NCI-H460 (cell line): Measurements from ENCODE around the gene TSPAN18. TPM values are rescaled to one million over a fixed set of nuclear protein-coding genes. Genes with fewer than 3 reads are reported as not detected.

Experiments
- DNase-seq: peaks from one replicate; pipeline ENCODE4 v3.0.0-alpha.2; 2016; ENCODE audit warnings: low read depth; ENCODE audit errors: extremely low read depth
- total RNA-seq: library from RNA; depleted of rRNA; stranded (reverse); fragments of >200 nt; shearing (Covaris generic); gene quantifications from 2 replicates; pipeline ENCODE4 v1.2.3, GENCODE V29; 2014

The TSPAN18 gene
- total RNA-seq, 1 experiment from 2014 or later: not detected

- no peak for DNase-seq
These were observed 204.0 kb downstream of the TSPAN18 start for GRCh38 chr11:44930588-44931302.

DNA sequence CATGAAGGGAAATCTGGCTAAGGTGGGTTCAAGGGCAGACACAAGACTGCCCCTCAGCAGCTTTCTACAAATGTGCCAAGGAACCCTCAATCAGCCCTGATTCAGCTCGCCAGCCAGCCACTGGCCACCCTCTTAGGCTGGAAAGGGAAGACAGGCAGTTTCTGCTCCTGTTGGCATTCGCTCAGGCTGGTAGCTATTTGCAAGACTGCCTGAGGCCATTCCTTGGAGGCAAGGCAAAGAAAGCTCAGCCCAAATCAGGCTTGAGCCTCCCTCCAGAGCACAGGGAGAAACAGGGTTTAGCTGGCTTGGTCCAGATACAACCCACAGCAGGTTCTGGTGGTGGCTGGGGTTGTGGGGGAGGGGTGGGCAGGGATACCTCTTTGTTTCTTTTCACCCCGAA, 204.7 kb downstream of the TSPAN18 start:
- DNase-seq: no peak

DNA sequence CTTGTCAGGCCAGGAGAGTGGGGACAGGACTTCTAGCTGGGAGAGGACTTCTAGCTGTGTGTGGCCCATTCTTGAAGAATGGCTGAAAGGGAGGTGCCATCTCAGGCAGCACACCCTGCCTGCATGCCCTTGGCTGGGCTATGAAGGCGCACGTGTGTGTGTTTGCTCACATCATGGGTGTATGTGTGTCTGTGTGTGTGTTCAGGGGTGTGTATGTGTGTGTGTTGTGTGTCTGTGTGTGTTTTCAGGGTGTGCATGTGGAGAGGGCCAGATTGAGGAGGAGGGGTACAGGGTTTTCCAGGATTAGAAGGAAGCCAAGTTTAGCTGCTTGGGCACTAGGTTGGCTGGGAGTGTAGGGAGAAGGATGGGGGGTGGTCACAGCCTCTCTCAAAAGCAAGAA, 207.3 kb downstream of the TSPAN18 start:
- DNase-seq: no peak

DNA sequence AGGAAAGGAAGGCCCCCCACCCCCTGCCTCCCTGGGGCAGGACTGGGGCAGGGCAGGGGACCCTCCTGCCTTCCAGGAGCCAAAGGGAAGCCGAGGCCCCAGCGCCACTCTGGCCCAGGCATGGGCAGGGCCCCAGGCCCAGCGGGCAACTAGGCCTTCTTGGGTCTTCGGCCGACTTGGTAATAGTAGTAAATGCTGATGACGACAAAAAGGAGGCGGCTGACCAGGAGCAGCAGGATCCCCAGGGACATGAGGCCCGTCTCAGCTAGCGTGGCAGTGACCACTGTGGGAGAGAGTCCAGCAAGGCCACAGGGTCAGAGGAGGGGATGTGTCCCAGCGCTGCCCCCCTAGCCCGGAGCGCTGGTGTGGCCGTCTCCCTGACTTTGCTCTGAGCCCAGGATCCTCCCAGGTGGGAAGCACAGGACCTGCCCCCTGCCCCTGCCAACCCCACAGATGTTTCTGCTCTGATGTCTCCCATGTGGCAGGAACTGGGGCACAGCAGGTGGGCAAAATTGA, 208.0 kb downstream of the TSPAN18 start:
- no peak for DNase-seq

DNA sequence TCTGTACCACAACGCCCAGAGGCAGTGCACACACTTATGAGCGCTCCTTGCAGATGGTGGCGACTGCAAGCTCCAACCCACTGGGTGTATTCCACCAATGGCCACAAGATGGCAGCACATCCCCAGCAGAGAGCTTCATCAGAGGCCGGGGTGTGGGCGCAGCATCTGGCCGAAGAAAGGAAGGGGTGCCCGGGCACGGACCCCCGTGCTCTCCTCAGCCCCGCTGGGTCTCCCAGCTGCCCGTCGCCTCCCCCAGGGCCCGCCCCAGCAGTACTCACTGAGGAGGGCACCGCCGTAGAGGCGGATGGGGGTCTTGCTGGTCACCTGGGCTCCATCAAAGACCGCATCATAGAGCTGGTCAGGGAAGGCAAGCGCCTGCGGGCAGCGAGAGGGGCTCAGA, 209.8 kb downstream of the TSPAN18 start:
- DNase-seq: peak; percentile 69

GRCh38 chr11:44936951-44937543, 210.3 kb downstream of the TSPAN18 start:
- no peak for DNase-seq

- DNase-seq: no peak
These were observed 211.4 kb downstream of the TSPAN18 start for GRCh38 chr11:44938066-44938691.

- no peak for DNase-seq
These were observed 213.1 kb downstream of the TSPAN18 start for GRCh38 chr11:44939673-44940395.

DNA sequence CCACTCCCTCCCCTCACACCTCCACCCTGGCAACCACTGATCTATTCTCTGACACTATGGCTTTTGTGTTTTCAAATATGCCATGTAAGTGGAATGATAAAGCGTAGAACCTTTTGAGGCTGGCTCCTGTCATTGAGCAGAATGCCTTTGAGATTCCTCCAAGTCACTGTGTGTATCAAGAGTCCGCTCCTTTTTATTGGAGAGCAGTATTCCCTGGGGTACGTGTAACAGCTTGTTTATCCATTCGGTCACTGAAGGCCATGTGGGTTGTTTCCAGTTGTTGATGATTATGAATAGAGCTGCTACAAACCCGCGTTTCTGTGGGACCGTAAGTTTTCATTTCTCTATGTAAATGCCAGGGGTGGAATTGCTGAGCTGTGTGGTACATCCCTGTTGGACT, 213.6 kb downstream of the TSPAN18 start:
- no peak for DNase-seq

- no peak for DNase-seq
These were observed 214.1 kb downstream of the TSPAN18 start for GRCh38 chr11:44940835-44941234.

- no peak for DNase-seq
These were observed 214.7 kb downstream of the TSPAN18 start for GRCh38 chr11:44941259-44942021.

- no peak for DNase-seq
These were observed 215.5 kb downstream of the TSPAN18 start for GRCh38 chr11:44942029-44942955.

GRCh38 chr11:44943118-44943517, 216.4 kb downstream of the TSPAN18 start:
- no peak for DNase-seq

- DNase-seq: no peak
These were observed 216.9 kb downstream of the TSPAN18 start for GRCh38 chr11:44943696-44944095.

DNA sequence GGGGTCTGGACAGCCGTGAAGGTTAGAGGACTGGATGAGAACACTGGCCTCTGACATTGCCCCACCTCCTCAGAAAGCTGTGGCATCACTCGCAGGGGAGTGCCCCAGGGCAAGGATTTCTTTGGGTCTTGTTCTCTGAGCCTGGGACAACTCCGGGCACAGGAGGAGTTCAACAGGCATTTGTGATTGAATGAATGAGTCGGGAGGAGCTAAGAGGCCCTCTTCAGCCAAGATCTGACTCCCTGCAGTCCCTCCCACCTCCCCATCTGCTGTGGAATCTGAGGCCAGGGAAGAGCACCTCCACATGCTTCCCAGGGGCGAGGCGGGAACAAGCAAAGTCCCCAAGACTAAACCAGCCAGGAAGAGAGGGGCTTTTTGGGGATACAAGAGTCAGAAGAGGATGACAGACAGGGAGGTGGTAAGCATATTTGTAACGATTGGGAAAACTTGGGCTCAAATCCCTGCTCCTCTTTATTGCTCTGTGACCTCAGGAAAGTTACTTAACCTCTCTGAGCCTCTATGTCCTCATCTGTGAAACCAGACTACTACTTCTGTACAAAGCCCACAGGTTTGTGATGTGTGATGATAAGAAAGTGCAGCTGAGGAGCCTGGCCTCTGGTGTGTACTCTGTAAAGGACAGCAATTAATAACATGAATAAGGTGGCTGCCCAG, 217.6 kb downstream of the TSPAN18 start:
- DNase-seq: no peak

DNA sequence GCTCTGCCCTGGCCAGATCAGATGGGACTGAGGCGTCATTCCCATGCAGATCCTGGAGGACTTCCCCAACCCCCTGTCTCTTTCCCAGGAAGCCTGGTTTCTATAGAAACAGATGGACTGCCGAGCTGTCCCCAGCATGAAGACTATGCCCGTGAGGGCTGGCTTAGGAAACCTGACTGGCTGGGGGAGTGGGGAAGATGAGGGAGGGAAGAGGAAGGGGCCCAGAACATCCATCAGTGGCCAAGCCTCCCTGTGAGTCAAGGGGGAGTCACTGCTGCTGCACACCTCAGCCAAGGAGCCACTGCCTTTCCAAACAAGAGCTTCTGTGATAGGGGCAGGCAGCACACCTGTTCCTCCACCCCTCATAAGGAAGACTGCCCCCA, 218.1 kb downstream of the TSPAN18 start:
- DNase-seq: no peak

- no peak for DNase-seq
These were observed 218.9 kb downstream of the TSPAN18 start for GRCh38 chr11:44945666-44946065.

- no peak for DNase-seq
These were observed 219.5 kb downstream of the TSPAN18 start for GRCh38 chr11:44946263-44946662.

DNA sequence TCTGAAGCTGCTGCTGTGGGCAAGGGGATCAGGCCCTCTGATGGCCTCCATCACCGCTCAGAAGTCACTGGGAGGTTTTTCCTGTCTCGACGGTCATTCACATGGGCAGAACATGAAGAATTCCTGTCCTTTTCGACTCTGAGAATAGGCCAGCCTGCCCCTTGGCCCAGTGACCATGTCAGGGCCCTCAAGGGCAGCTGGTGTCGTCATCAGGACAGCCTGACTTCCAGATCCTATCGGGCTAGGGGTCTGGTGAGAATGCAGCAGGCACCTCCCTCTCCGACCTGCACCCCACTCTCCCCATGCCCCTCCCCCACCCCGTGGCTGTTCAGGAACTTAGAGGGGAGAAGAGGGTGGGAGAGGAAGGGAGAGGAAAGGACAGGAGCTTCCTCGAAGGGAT, 220.4 kb downstream of the TSPAN18 start:
- DNase-seq: no peak
